ENCODE data around the gene PPIC. TPM values are rescaled to one million over a fixed set of nuclear protein-coding genes. Genes with fewer than 3 reads are reported as not detected.

Gene PPIC
- 42.5 and 57.0 TPM in 2 replicates for total RNA-seq

GRCh38 chr5:123036391-123037103 lies at the start of gene PPIC:
Gene PPIC, minus strand, starts transcription at chr5:123036725. Its CDS starts 100 bp downstream, at chr5:123036625.
- peak; percentile 75 for DNase-seq (ENCODE audit: low read depth)

GRCh38 chr5:123085638-123086286 lies 49.2 kb upstream of the PPIC start:
- H3K4me3 ChIP-seq (ENCODE audit: low read depth, low read length): no peak overlapping the region
- DNase-seq (ENCODE audit: low read depth): no peak
- TF ChIP-seq, protein P1, sequence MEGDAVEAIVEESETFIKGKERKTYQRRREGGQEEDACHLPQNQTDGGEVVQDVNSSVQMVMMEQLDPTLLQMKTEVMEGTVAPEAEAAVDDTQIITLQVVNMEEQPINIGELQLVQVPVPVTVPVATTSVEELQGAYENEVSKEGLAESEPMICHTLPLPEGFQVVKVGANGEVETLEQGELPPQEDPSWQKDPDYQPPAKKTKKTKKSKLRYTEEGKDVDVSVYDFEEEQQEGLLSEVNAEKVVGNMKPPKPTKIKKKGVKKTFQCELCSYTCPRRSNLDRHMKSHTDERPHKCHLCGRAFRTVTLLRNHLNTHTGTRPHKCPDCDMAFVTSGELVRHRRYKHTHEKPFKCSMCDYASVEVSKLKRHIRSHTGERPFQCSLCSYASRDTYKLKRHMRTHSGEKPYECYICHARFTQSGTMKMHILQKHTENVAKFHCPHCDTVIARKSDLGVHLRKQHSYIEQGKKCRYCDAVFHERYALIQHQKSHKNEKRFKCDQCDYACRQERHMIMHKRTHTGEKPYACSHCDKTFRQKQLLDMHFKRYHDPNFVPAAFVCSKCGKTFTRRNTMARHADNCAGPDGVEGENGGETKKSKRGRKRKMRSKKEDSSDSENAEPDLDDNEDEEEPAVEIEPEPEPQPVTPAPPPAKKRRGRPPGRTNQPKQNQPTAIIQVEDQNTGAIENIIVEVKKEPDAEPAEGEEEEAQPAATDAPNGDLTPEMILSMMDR (IDR thresholded peaks at IDR 0.05; ENCODE audit: insufficient read depth, low read depth, low read length): no peak

More at GRCh38 chr5:123036391-123037103, at the start of gene PPIC:
- peak within 1 kb of the TSS; percentile 80 for H3K4me3 ChIP-seq (ENCODE audit: low read depth, low read length)
- TF ChIP-seq, protein P1 (IDR thresholded peaks at IDR 0.05; ENCODE audit: insufficient read depth, low read depth, low read length): no peak

- no peak for DNase-seq (ENCODE audit: low read depth)
- no peak overlapping the region for H3K4me3 ChIP-seq (ENCODE audit: low read depth, low read length)
- TF ChIP-seq, protein P1 (IDR thresholded peaks at IDR 0.05; ENCODE audit: insufficient read depth, low read depth, low read length): no peak
Measured at GRCh38 chr5:123084730-123085605, 48.4 kb upstream of the PPIC start.

DNA sequence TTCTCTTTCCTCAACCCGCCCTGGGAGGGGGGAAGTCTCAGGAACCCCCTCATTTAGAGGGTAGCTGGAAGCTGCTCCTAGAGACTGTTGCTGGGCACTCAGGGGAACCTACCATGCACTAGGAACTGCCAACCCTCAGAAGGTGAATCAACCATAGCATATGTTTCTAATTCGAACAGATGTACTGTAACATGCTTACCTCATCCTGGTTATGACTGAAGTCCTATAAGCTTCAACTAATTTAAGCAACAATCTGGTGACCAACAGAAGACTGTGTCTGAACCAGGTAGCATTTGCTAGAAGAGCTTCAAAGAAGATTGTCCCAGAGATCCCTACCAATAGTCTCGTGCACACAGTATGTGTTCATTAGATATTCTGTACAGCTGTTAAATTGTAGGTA lies 46.8 kb upstream of the PPIC start:
- no peak overlapping the region for H3K4me3 ChIP-seq (ENCODE audit: low read depth, low read length)
- TF ChIP-seq, protein P1 (IDR thresholded peaks at IDR 0.05; ENCODE audit: insufficient read depth, low read depth, low read length): no peak
- no peak for DNase-seq (ENCODE audit: low read depth)

GRCh38 chr5:123080215-123080614 lies 43.7 kb upstream of the PPIC start:
- H3K4me3 ChIP-seq (ENCODE audit: low read depth, low read length): no peak overlapping the region
- DNase-seq (ENCODE audit: low read depth): no peak
- TF ChIP-seq, protein P1 (IDR thresholded peaks at IDR 0.05; ENCODE audit: insufficient read depth, low read depth, low read length): no peak

- no peak for DNase-seq (ENCODE audit: low read depth)
- TF ChIP-seq, protein P1 (IDR thresholded peaks at IDR 0.05; ENCODE audit: insufficient read depth, low read depth, low read length): no peak
- H3K4me3 ChIP-seq (ENCODE audit: low read depth, low read length): no peak overlapping the region
Measured at GRCh38 chr5:123075521-123076163, 39.1 kb upstream of the PPIC start.
